GM19351 (cell line): Measurements from ENCODE around the gene PCDHB10.
"Not testable (repeated sequence)": the region's sequence is repeated elsewhere in the genome, so short reads cannot be mapped to it uniquely, and the experiment has no call there.

Experiments
- ATAC-seq: cut with Tn5 transposase; IDR thresholded peaks from one replicate; pipeline ENCODE4 v1.9.1; 2021; ENCODE audit warnings: mild to moderate bottlenecking, moderate library complexity; ENCODE audit not compliant: unreplicated experiment

PCDHB10 gene

DNA sequence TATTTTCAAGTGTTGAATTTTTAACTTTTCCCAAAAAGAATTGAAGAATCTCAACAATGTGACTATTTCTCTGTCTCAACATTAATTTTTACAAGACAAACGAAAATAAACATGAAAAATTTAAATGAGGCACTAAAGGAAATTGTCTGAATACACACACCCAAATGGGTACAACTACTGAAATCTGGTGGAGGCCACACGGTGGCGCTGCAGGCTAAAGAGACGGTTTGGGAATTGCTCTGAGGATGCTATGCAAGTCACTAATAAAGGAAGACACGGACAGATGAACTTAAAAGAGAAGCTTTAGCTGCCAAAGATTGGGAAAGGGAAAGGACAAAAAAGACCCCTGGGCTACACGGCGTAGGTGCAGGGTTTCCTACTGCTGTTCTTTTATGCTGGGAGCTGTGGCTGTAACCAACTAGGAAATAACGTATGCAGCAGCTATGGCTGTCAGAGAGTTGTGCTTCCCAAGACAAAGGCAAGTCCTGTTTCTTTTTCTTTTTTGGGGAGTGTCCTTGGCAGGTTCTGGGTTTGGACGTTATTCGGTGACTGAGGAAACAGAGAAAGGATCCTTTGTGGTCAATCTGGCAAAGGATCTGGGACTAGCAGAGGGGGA lies at the start of gene PCDHB10:
Gene PCDHB10 (plus strand): TSS at position 244 of the 616 bp plus-strand sequence. CDS start 200 bp downstream, at position 444.
- no peak for ATAC-seq

- no peak for ATAC-seq
Measured at GRCh38 chr5:141149812-141150211, 42.3 kb upstream of the PCDHB10 start, which contains the start of gene PCDHB6. Gene PCDHB6 (plus strand): TSS chr5:141150057. CDS start chr5:141150258, 201 bp downstream.

DNA sequence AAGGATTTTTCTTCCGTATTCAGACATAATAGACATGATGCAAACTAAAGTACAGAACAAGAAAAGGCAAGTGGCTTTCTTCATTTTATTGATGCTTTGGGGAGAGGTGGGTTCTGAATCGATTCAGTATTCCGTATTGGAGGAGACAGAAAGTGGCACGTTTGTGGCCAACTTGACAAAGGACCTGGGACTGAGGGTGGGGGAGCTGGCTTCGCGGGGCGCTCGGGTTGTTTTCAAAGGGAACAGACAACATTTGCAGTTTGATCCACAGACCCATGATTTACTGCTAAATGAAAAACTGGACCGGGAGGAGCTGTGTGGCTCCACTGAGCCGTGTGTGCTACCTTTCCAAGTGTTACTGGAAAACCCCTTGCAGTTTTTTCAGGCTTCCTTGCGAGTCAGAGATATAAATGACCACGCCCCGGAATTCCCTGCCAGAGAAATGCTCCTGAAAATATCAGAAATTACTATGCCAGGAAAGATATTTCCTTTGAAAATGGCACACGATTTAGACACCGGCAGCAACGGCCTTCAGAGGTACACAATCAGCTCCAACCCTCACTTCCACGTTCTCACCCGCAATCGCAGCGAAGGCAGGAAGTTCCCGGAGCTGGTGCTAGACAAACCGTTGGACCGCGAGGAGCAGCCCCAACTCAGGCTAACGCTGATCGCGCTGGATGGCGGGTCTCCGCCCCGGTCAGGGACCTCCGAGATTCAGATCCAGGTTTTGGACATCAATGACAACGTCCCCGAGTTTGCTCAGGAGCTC lies 41.7 kb upstream of the PCDHB10 start:
- ATAC-seq = no peak

GRCh38 chr5:141150993-141151325 lies 41.2 kb upstream of the PCDHB10 start:
- no peak for ATAC-seq

- not testable (repeated sequence) for ATAC-seq
Measured at GRCh38 chr5:141151632-141152031, 40.5 kb upstream of the PCDHB10 start.

GRCh38 chr5:141152096-141152495 lies 40.1 kb upstream of the PCDHB10 start:
- ATAC-seq = not testable (repeated sequence)

DNA sequence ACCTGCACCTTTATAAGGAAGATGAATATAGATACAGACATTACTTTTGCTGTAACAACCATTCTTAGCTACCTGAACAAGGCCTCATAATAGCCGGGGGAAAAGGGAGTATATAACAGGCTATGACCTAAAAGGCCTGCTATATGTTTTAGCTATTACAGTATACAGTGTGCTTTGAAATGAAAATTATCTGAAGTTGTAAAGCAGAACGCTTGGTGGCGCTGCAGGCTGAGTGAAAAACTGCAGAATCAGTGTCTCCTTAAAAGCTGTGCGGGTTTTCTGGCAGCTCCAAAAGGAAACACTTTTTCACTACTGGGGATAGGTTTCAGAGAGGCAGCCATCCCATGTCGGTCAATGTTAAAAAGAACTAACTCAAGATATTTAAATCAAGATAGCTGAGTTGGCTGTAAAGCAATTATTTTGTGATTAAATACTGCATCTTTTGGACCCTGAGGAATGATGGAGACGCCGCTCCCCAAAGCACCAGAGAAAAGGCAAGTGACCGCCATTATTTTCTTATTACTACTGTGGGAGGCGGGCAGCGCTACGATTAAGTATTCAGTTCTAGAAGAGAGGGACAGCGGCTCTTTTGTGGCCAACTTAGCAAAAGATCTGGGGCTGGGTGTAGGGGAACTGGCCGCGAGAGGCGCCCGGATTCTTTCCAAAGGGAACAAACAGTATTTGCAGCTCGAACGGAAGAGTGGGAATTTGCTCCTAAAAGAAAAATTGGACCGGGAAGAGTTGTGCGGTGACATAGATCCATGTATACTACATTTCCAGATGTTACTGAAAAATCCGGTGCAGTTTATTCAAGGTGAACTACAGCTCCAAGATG lies 36.4 kb upstream of the PCDHB10 start:
- ATAC-seq = no peak

DNA sequence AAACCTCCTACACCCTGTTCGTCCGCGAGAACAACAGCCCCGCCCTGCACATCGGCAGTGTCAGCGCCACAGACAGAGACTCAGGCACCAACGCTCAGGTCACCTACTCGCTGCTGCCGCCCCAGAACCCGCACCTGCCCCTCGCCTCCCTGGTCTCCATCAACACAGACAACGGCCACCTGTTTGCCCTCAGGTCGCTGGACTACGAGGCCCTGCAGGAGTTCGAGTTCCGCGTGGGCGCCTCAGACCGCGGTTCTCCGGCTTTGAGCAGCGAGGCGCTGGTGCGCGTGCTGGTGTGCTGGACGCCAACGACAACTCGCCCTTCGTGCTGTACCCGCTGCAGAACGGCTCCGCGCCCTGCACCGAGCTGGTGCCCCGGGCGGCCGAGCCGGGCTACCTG lies 34.8 kb upstream of the PCDHB10 start:
- not testable (repeated sequence) for ATAC-seq

DNA sequence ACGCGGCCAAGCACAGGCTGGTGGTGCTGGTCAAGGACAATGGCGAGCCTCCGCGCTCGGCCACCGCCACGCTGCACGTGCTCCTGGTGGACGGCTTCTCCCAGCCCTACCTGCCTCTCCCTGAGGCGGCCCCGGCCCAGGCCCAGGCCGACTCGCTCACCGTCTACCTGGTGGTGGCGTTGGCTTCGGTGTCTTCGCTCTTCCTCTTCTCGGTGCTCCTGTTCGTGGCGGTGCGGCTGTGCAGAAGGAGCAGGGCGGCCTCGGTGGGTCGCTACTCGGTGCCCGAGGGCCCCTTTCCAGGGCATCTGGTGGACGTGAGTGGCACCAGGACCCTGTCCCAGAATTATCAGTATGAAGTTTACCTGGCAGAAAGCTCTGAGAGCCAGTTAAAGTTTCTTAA lies 34.3 kb upstream of the PCDHB10 start:
- ATAC-seq = not testable (repeated sequence)

DNA sequence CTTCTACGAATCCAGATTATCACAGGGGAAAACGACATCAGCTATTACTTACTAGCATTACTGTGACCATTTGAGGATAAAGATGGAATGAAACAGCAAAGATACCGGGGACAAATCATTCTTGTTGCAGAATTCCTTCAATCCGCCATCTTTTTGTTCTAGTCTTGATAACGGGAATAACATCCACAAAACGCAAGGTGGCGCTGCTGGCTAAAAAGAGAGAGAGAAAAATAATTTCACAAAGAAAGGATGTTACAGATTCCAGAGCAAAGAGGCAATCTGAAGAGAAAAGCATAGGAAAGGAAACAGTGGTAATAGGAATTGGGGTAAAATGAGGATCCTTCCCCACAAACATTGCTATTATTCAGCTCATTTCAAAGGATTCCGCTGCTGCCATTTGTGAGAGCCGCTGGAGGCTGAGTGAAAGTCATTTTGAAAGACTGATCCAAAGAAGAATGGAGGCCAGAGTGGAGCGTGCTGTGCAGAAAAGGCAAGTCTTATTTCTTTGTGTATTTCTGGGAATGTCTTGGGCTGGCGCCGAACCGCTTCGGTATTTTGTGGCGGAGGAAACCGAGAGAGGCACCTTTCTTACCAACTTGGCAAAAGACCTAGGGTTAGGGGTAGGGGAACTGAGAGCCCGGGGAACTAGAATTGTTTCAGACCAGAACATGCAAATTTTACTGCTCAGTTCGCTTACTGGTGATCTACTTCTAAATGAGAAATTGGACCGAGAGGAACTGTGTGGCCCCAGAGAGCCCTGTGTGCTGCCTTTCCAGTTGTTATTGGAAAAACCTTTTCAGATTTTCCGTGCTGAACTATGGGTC lies 19.6 kb upstream of the PCDHB10 start, which contains the start of gene PCDHB7:
Gene PCDHB7 (plus strand): TSS at position 264 of the 824 bp plus-strand sequence. CDS start 192 bp downstream, at position 456.
- ATAC-seq = no peak

DNA sequence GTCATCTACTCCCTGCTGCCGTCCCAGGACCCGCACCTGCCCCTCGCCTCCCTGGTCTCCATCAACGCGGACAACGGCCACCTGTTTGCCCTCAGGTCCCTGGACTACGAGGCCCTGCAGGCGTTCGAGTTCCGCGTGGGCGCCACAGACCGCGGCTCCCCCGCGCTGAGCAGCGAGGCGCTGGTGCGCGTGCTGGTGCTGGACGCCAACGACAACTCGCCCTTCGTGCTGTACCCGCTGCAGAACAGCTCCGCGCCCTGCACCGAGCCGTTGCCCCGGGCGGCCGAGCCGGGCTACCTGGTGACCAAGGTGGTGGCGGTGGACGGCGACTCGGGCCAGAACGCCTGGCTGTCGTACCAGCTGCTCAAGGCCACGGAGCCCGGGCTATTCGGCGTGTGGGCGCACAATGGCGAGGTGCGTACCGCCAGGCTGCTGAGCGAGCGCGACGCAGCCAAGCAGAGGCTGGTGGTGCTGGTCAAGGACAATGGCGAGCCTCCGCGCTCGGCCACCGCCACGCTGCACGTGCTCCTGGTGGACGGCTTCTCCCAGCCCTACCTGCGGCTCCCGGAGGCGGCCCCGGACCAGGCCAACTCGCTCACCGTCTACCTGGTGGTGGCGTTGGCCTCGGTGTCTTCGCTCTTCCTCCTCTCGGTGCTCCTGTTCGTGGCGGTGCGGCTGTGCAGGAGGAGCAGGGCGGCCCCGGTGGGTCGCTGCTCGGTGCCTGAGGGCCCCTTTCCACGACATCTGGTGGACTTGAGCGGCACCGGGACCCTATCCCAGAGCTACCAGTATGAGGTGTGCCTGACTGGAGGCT lies 17.7 kb upstream of the PCDHB10 start:
- not testable (repeated sequence) for ATAC-seq

DNA sequence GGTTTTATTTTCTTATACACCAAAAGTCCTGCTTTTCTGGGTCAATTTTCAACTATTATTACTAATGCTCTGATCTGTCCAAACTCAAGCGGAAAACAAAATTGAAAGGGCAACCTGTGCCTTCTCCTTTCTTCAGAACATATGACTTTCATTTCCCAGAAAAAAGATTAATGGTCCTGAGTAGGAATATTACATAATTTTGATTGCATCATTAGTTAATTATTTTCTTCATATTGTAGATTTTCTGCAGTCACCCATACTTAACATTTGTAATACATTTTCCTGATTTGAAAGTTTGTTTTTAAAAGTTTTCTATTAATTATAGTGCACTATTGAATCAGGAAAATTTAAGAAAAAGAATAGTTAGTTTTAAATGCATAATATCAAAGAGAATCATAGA lies 16.2 kb upstream of the PCDHB10 start:
- ATAC-seq = no peak

GRCh38 chr5:141177577-141178191 lies 14.5 kb upstream of the PCDHB10 start, which contains the start of gene PCDHB8:
Gene PCDHB8 (plus strand): TSS chr5:141177790. CDS start chr5:141178035, 245 bp downstream.
- ATAC-seq = not testable (repeated sequence)

DNA sequence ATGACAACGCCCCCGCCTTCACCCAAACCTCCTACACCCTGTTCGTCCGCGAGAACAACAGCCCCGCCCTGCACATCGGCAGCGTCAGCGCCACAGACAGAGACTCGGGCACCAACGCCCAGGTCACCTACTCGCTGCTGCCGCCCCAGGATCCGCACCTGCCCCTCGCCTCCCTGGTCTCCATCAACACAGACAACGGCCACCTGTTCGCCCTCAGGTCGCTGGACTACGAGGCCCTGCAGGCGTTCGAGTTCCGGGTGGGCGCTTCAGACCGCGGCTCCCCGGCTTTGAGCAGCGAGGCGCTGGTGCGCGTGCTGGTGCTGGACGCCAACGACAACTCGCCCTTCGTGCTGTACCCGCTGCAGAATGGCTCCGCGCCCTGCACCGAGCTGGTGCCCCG lies 12.8 kb upstream of the PCDHB10 start:
- not testable (repeated sequence) for ATAC-seq

DNA sequence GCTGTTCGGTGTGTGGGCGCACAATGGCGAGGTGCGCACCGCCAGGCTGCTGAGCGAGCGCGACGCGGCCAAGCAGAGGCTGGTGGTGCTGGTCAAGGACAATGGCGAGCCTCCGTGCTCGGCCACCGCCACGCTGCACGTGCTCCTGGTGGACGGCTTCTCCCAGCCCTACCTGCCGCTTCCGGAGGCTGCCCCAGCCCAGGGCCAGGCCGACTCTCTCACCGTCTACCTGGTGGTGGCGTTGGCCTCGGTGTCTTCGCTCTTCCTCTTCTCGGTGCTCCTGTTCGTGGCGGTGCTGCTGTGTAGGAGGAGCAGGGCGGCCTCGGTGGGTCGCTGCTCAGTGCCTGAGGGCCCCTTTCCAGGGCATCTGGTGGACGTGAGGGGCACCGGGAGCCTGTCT lies 12.3 kb upstream of the PCDHB10 start:
- ATAC-seq = not testable (repeated sequence)

GRCh38 chr5:141180313-141180712 lies 11.8 kb upstream of the PCDHB10 start:
- no peak for ATAC-seq

GRCh38 chr5:141182248-141182647 lies 9.9 kb upstream of the PCDHB10 start, which contains the start of gene PCDHB16:
Gene PCDHB16 (plus strand): TSS chr5:141182387. CDS start chr5:141182560, 173 bp downstream.
- no peak for ATAC-seq

DNA sequence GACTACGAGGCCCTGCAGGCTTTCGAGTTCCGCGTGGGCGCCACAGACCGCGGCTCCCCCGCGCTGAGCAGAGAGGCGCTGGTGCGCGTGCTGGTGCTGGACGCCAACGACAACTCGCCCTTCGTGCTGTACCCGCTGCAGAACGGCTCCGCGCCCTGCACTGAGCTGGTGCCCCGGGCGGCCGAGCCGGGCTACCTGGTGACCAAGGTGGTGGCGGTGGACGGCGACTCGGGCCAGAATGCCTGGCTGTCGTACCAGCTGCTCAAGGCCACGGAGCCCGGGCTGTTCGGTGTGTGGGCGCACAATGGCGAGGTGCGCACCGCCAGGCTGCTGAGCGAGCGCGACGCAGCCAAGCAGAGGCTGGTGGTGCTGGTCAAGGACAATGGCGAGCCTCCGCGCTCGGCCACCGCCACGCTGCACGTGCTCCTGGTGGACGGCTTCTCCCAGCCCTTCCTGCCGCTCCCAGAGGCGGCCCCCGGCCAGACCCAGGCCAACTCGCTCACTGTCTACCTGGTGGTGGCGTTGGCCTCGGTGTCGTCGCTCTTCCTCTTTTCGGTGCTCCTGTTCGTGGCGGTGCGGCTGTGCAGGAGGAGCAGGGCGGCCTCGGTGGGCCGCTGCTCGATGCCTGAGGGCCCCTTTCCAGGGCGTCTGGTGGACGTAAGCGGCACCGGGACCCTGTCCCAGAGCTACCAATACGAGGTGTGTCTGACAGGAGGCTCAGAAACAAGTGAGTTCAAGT lies 7.9 kb upstream of the PCDHB10 start:
- ATAC-seq = not testable (repeated sequence)
